ENCODE results near the gene PTPRD. TPM values are rescaled to one million over a fixed set of nuclear protein-coding genes. Genes with fewer than 3 reads are reported as not detected.

Gene PTPRD
- total and polyA plus RNA-seq, 2 of the 4 experiments (the other 2 are of a cell fraction) = 0.07 to 0.18 TPM

GRCh38 chr9:9862235-9862810 lies 750.5 kb downstream of the PTPRD start:
- no peak overlapping the region for H2BK120ac ChIP-seq (ENCODE audit: low read depth, low read length)
- intact Hi-C loops (cut with micrococcal nuclease) (no loop called here), dilution Hi-C loops (cut with HindIII; ENCODE audit: low sequenced_read_pairs, unreplicated experiment) (no loop called here), in situ Hi-C loops (cut with MboI; ENCODE audit: low sequenced_read_pairs) (no loop called here)
- H2AK5ac ChIP-seq (ENCODE audit: low read depth, low read length) = no peak overlapping the region
- H2BK20ac ChIP-seq (ENCODE audit: low read depth, low read length) = no peak overlapping the region
- H4K20me1 ChIP-seq (ENCODE audit: insufficient read depth, low read length) = no peaks in the 10 kb centered on the region
- no peaks in the 10 kb centered on the region for H3K4me1 ChIP-seq (ENCODE audit: control insufficient read depth, insufficient read depth, low read length)
- H3K4me2 ChIP-seq (ENCODE audit: low read depth, low read length) = no peak overlapping the region
- H2BK5ac ChIP-seq (ENCODE audit: low read depth, low read length, poor library complexity, severe bottlenecking) = no peak overlapping the region
- H3K4ac ChIP-seq (ENCODE audit: low read depth, low read length) = no peak overlapping the region
- peaks cover 2% of the 10 kb centered on the region; the same call in 1 of the 2 replicates for H3K9me3 ChIP-seq (ENCODE audit: control insufficient read depth, insufficient read depth, low read length)
- H3K79me1 ChIP-seq (ENCODE audit: low read depth in 1 of 2, low read length in 2 of 2) = no peaks in the 10 kb centered on the region
- ATAC-seq (ENCODE audit: low read depth) = no peak
- H2BK15ac ChIP-seq (ENCODE audit: low read depth, low read length) = no peak overlapping the region
- WGBS, 2 experiments (ENCODE audit: extremely low coverage in 2 of 2, insufficient read length in 1 of 2) = no CpG with 5 or more reads among the region's 3 CpGs
- H3K9me1 ChIP-seq (ENCODE audit: insufficient read depth, low read length) = no peaks in the 10 kb centered on the region
- H2AFZ ChIP-seq (replicated peaks; ENCODE audit: low read length, poor library complexity) = no peak overlapping the region
- no peak for DNase-seq
- no peak overlapping the region for H3K9ac ChIP-seq (ENCODE audit: low read depth, low read length)
- no peak overlapping the region for H4K91ac ChIP-seq (ENCODE audit: insufficient read depth, low read depth, low read length)
- POLR2A ChIA-PET (ENCODE audit: unreplicated experiment) = no interaction called here
- H3K36me3 ChIP-seq (ENCODE audit: control insufficient read depth, insufficient read depth, low read length) = no peaks in the 10 kb centered on the region
- no peaks in the 10 kb centered on the region for H3K27me3 ChIP-seq (ENCODE audit: control insufficient read depth, insufficient read depth, low read length)
- no peak overlapping the region for H3K14ac ChIP-seq (replicated peaks; ENCODE audit: low read depth, low read length)
- TF ChIP-seq, protein P1, sequence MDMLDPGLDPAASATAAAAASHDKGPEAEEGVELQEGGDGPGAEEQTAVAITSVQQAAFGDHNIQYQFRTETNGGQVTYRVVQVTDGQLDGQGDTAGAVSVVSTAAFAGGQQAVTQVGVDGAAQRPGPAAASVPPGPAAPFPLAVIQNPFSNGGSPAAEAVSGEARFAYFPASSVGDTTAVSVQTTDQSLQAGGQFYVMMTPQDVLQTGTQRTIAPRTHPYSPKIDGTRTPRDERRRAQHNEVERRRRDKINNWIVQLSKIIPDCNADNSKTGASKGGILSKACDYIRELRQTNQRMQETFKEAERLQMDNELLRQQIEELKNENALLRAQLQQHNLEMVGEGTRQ (IDR thresholded peaks at IDR 0.05; ENCODE audit: low read depth, low read length) = no peak
- H3K56ac ChIP-seq (ENCODE audit: extremely low read depth, insufficient read depth, low read length) = no peak overlapping the region
- BruUV-seq (replicated peaks) = no TSS peak
- H3K18ac ChIP-seq (ENCODE audit: low read depth, low read length) = no peak overlapping the region
- no peak overlapping the region for H4K5ac ChIP-seq (ENCODE audit: low read depth, low read length)
- CTCF ChIA-PET = no interaction called here
- no peak overlapping the region for H2AK9ac ChIP-seq (replicated peaks; ENCODE audit: low read depth, low read length, poor library complexity)
- no peak overlapping the region for H4K8ac ChIP-seq (ENCODE audit: low read depth in 2 of 2, low read length in 2 of 2)
- no peak overlapping the region for H3K4me3 ChIP-seq (ENCODE audit: insufficient read depth, low read depth, low read length)
- H3K23ac ChIP-seq (ENCODE audit: low read depth, low read length) = no peak overlapping the region
- no peak overlapping the region for H3K27ac ChIP-seq (ENCODE audit: insufficient read depth, low read length)
